Measurements from ENCODE around the gene TIAM2.

DNA sequence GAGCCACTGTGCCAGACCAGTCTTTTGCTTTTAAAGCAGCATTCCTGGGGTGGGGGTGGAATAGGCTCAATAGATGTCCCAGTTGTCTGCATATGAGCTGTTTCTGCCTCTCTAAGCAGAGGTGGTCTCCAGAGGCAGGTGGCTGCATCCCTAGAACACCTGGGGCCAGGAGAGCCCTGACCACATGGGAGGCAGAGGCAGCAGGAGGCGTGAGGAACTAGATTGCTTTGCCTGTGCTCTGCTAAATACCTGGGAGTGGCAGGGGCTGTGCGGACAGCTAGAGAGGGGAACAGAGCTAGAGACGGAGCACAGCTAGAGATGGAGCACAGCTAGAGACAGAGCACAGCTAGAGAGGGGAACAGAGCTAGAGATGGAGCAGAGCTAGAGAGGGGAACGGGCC is 239.6 kb downstream of the TIAM2 start:
- TF ChIP-seq POLR2A (IDR thresholded peaks at IDR 0.05): no peak
- TF ChIP-seq, protein P1, sequence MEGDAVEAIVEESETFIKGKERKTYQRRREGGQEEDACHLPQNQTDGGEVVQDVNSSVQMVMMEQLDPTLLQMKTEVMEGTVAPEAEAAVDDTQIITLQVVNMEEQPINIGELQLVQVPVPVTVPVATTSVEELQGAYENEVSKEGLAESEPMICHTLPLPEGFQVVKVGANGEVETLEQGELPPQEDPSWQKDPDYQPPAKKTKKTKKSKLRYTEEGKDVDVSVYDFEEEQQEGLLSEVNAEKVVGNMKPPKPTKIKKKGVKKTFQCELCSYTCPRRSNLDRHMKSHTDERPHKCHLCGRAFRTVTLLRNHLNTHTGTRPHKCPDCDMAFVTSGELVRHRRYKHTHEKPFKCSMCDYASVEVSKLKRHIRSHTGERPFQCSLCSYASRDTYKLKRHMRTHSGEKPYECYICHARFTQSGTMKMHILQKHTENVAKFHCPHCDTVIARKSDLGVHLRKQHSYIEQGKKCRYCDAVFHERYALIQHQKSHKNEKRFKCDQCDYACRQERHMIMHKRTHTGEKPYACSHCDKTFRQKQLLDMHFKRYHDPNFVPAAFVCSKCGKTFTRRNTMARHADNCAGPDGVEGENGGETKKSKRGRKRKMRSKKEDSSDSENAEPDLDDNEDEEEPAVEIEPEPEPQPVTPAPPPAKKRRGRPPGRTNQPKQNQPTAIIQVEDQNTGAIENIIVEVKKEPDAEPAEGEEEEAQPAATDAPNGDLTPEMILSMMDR (IDR thresholded peaks at IDR 0.05): no peak
